H9 (cell line): Measurements from ENCODE around the gene CTNS. TPM values are rescaled to one million over a fixed set of nuclear protein-coding genes. Genes with fewer than 3 reads are reported as not detected.

Experiments
- DNase-seq: peaks from one replicate; pipeline ENCODE4 v3.0.0-alpha.2; 2017
- H2AFZ ChIP-seq: one replicate; pipeline ENCODE4 v1.6.1; 2013; ENCODE audit warnings: mild to moderate bottlenecking, low read length, control low read depth, moderate library complexity
- H2AK5ac ChIP-seq: 2 replicates; pipeline ENCODE4 v1.6.1; 2013; ENCODE audit warnings: low read length, control low read depth, mixed read lengths; ENCODE audit not compliant: insufficient read length
- H2BK120ac ChIP-seq: one replicate; pipeline ENCODE4 v1.6.1; 2013; ENCODE audit warnings: low read depth, mild to moderate bottlenecking, low read length, control low read depth, inconsistent platforms; ENCODE audit not compliant: poor library complexity, severe bottlenecking
- H2BK12ac ChIP-seq: 2 replicates; pipeline ENCODE4 v1.6.1; 2013; ENCODE audit warnings: low read length, control low read depth, mixed read lengths, low read depth; ENCODE audit not compliant: insufficient read length
- H2BK15ac ChIP-seq: 2 replicates; pipeline ENCODE4 v1.6.1; 2013; ENCODE audit warnings: low read depth, low read length, control low read depth
- H2BK20ac ChIP-seq: one replicate; pipeline ENCODE4 v1.6.1; 2013; ENCODE audit warnings: low read depth, mild to moderate bottlenecking, low read length, control low read depth, inconsistent platforms; ENCODE audit not compliant: poor library complexity, severe bottlenecking
- H2BK5ac ChIP-seq: 2 replicates; pipeline ENCODE4 v1.6.1; 2013; ENCODE audit warnings: low read length, control low read depth, mixed read lengths; ENCODE audit not compliant: insufficient read length
- H3K14ac ChIP-seq: 2 replicates; pipeline ENCODE4 v1.6.1; 2013; ENCODE audit warnings: low read length, control low read depth; ENCODE audit not compliant: insufficient read depth
- H3K18ac ChIP-seq: 2 replicates; pipeline ENCODE4 v1.6.1; 2013; ENCODE audit warnings: low read depth, mild to moderate bottlenecking, mixed read lengths, low read length, control low read depth; ENCODE audit not compliant: insufficient read length
- H3K23ac ChIP-seq: 2 replicates; pipeline ENCODE4 v1.6.1; 2013; ENCODE audit warnings: low read length, control low read depth, mixed read lengths, low read depth; ENCODE audit not compliant: insufficient read length
- H3K23me2 ChIP-seq: 2 replicates; pipeline ENCODE4 v1.6.1; 2013; ENCODE audit warnings: low read depth, mild to moderate bottlenecking, mixed read lengths, low read length, control low read depth; ENCODE audit not compliant: insufficient read length, poor library complexity, severe bottlenecking
- H3K27ac ChIP-seq: 2 replicates; pipeline ENCODE4 v1.5.1; 2013; ENCODE audit warnings: low read length, control low read depth, mixed read lengths, low read depth; ENCODE audit not compliant: insufficient read length
- H3K27me3 ChIP-seq: 2 replicates; pipeline ENCODE4 v1.6.1; 2013; ENCODE audit warnings: low read length, control low read depth, inconsistent platforms; ENCODE audit not compliant: insufficient read depth
- H3K4ac ChIP-seq: 2 replicates; pipeline ENCODE4 v1.6.1; 2013; ENCODE audit warnings: low read depth, mild to moderate bottlenecking, control low read depth, inconsistent platforms, low read length, moderate library complexity
- H3K4me1 ChIP-seq: 2 replicates; pipeline ENCODE4 v1.6.1; 2013; ENCODE audit warnings: low read length, control low read depth, inconsistent platforms; ENCODE audit not compliant: insufficient read depth
- H3K4me2 ChIP-seq: 2 replicates; pipeline ENCODE4 v1.6.1; 2013; ENCODE audit warnings: low read length, control low read depth, mixed read lengths; ENCODE audit not compliant: insufficient read length, insufficient read depth
- H3K56ac ChIP-seq: 2 replicates; pipeline ENCODE4 v1.6.1; 2013; ENCODE audit warnings: low read depth, mild to moderate bottlenecking, mixed read lengths, low read length, control low read depth; ENCODE audit not compliant: insufficient read length
- H3K79me1 ChIP-seq: 2 replicates; pipeline ENCODE4 v1.6.1; 2013; ENCODE audit warnings: low read depth, mild to moderate bottlenecking, moderate library complexity, low read length, control low read depth, inconsistent platforms; ENCODE audit not compliant: insufficient read depth, poor library complexity, severe bottlenecking
- H3K79me2 ChIP-seq: 2 replicates; pipeline ENCODE4 v1.6.1; 2013; ENCODE audit warnings: low read length, control low read depth, inconsistent platforms; ENCODE audit not compliant: insufficient read depth
- H3K9ac ChIP-seq: 2 replicates; pipeline ENCODE4 v1.6.1; 2013; ENCODE audit warnings: low read length, control low read depth, mixed read lengths; ENCODE audit not compliant: insufficient read length; ENCODE audit errors: extremely low read depth
- H3K9me3 ChIP-seq: one replicate; pipeline ENCODE4 v1.6.1; 2013; ENCODE audit warnings: low read depth, low read length, inconsistent platforms; ENCODE audit not compliant: control insufficient read depth
- H3T11ph ChIP-seq: one replicate; pipeline ENCODE4 v1.6.1; 2013; ENCODE audit warnings: mild to moderate bottlenecking, low read length, control low read depth, inconsistent platforms
- H4K20me1 ChIP-seq: one replicate; pipeline ENCODE4 v1.6.1; 2013; ENCODE audit not compliant: control insufficient read depth, insufficient read length, insufficient read depth
- H4K5ac ChIP-seq: 2 replicates; pipeline ENCODE4 v1.6.1; 2013; ENCODE audit warnings: low read depth, mild to moderate bottlenecking, mixed read lengths, low read length, control low read depth; ENCODE audit not compliant: insufficient read length
- H4K8ac ChIP-seq: replicated peaks from 2 replicates; pipeline ENCODE4 v1.6.1; 2013; ENCODE audit warnings: low read length, control low read depth, mixed read lengths, low read depth; ENCODE audit not compliant: insufficient read length
- H4K91ac ChIP-seq: 2 replicates; pipeline ENCODE4 v1.6.1; 2013; ENCODE audit warnings: low read depth, mild to moderate bottlenecking, moderate library complexity, mixed read lengths, low read length, control low read depth; ENCODE audit not compliant: insufficient read length
- H3K27ac Mint-ChIP-seq, 3 experiments: 2 replicates in 2 of 3; 3 replicates in 1 of 3; pipeline ENCODE4 v1.8.0; 2020 to 2021; ENCODE audit warnings: mixed read lengths in 3 of 3, mild to moderate bottlenecking in 1 of 3, moderate library complexity in 1 of 3
- H3K27me3 Mint-ChIP-seq: 2 replicates; pipeline ENCODE4 v1.8.0; 2021; ENCODE audit warnings: low read depth, mild to moderate bottlenecking, moderate library complexity, mixed read lengths
- H3K36me3 Mint-ChIP-seq, 3 experiments: 2 replicates in 2 of 3; 3 replicates in 1 of 3; pipeline ENCODE4 v1.8.0; 2020 to 2021; ENCODE audit warnings: low read depth in 3 of 3, mixed read lengths in 3 of 3; ENCODE audit not compliant: insufficient read depth in 1 of 3
- H3K4me1 Mint-ChIP-seq, 2 experiments: 2 replicates each; pipeline ENCODE4 v1.8.0; 2020; ENCODE audit warnings: mixed read lengths in 2 of 2
- H3K4me3 Mint-ChIP-seq, 2 experiments: 2 replicates in 1 of 2; 3 replicates in 1 of 2; pipeline ENCODE4 v1.8.0; 2020 to 2021; ENCODE audit warnings: mild to moderate bottlenecking in 2 of 2, mixed read lengths in 2 of 2, moderate library complexity in 1 of 2
- H3K9me3 Mint-ChIP-seq, 2 experiments: 2 replicates in 1 of 2; 3 replicates in 1 of 2; pipeline ENCODE4 v1.8.0; 2020; ENCODE audit warnings: mild to moderate bottlenecking in 2 of 2, mixed read lengths in 2 of 2, moderate library complexity in 1 of 2
- WGBS: extraction: QIAGEN DNeasy Blood & Tissue Kit; methylation state at CpG from one replicate; pipeline ENCODE4 v1.1.7; 2013; ENCODE audit warnings: missing lambda C conversion rate, low lambda C conversion rate, mixed read lengths; ENCODE audit not compliant: insufficient read length; ENCODE audit errors: extremely low coverage; 5-methylcytosine and 5-hydroxymethylcytosine counted together
- total RNA-seq: library from RNA; stranded (reverse); gene quantifications from 2 replicates; pipeline ENCODE4 v1.2.1, GENCODE V29; 2021
- TF ChIP-seq, protein P1 (sequence below): fragments of 200-600 bp; sonication (generic); conservative IDR thresholded peaks from 3 replicates; pipeline ENCODE4 v1.8.0; 2021; ENCODE audit warnings: antibody characterized with exemption, mild to moderate bottlenecking

The CTNS gene
- total RNA-seq, 1 experiment from 2014 or later = 12.8 TPM

DNA sequence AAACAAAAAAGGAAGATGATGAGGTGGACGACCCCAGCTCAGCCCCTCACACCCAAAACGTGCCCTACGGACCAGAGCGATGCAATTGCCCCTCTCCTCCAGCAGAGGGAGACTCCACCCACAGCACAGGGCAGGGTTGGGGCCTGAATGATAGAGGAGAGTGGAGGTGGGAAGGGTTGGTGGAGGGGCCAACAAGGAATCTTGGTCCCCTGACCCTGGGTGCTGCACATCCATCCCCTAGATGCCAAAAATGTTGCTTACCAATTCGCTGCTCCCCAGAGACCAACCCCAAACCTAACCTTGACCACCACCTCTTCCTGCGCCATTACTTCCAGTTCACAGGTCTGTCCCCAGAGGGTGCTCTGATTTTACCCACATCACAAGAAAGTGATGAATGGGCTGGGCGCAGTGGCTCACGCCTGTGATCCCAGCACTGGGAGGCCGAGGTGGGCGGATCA lies 46.5 kb downstream of the CTNS start:
- H3K27me3 ChIP-seq = no peaks in the 10 kb centered on the region

More for the DNA sequence above, 46.5 kb downstream of the CTNS start:
- H3K27ac ChIP-seq = no peak overlapping the region
- no peak overlapping the region for H2BK20ac ChIP-seq
- H3K9me3 ChIP-seq = no peaks in the 10 kb centered on the region
- H3K23ac ChIP-seq = no peak overlapping the region
- H3K56ac ChIP-seq = no peak overlapping the region
- no peak overlapping the region for H3K4me2 ChIP-seq
- WGBS = no CpG with 5 or more reads among the region's 10 CpGs
- H3K4ac ChIP-seq = no peak overlapping the region
- Mint-ChIP-seq H3K36me3 (no peaks in the 10 kb centered on the region; a peak in 1 of 7 replicates), H3K4me3 (peak overlapping the region in 1 of 2 experiments; percentile 46; a peak in 1 of 5 replicates), H3K4me1 (peaks cover under 1 to 13% of the 10 kb centered on the region in 2 experiments), H3K27ac (peak overlapping the region in 1 of 3 experiments; percentile 87; a peak in 2 of 7 replicates), H3K27me3 (peaks cover 4% of the 10 kb centered on the region; the same call in 1 of the 2 replicates), H3K9me3 (no peaks in the 10 kb centered on the region)
- no peak overlapping the region for H4K5ac ChIP-seq
- no peak overlapping the region for H2BK120ac ChIP-seq
- H4K8ac ChIP-seq = no peak overlapping the region
- H2BK5ac ChIP-seq = no peak overlapping the region
- no peak overlapping the region for H3K14ac ChIP-seq
- H3K23me2 ChIP-seq = no peaks in the 10 kb centered on the region
- no peaks in the 10 kb centered on the region for H3K79me2 ChIP-seq
- H2BK15ac ChIP-seq = no peak overlapping the region
- no peak overlapping the region for H3K18ac ChIP-seq
- TF ChIP-seq, protein P1, sequence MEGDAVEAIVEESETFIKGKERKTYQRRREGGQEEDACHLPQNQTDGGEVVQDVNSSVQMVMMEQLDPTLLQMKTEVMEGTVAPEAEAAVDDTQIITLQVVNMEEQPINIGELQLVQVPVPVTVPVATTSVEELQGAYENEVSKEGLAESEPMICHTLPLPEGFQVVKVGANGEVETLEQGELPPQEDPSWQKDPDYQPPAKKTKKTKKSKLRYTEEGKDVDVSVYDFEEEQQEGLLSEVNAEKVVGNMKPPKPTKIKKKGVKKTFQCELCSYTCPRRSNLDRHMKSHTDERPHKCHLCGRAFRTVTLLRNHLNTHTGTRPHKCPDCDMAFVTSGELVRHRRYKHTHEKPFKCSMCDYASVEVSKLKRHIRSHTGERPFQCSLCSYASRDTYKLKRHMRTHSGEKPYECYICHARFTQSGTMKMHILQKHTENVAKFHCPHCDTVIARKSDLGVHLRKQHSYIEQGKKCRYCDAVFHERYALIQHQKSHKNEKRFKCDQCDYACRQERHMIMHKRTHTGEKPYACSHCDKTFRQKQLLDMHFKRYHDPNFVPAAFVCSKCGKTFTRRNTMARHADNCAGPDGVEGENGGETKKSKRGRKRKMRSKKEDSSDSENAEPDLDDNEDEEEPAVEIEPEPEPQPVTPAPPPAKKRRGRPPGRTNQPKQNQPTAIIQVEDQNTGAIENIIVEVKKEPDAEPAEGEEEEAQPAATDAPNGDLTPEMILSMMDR = peak; percentile 98
- DNase-seq = peak; percentile 84
- H4K91ac ChIP-seq = no peak overlapping the region
- no peak overlapping the region for H3T11ph ChIP-seq
- H2AFZ ChIP-seq = no peak overlapping the region
- H3K4me1 ChIP-seq = no peaks in the 10 kb centered on the region
- no peaks in the 10 kb centered on the region for H4K20me1 ChIP-seq
- H2AK5ac ChIP-seq = no peak overlapping the region
- H2BK12ac ChIP-seq = no peak overlapping the region
- no peaks in the 10 kb centered on the region for H3K79me1 ChIP-seq
- H3K9ac ChIP-seq = no peak overlapping the region
